ENCODE data around the gene SETD9. TPM values are rescaled to one million over a fixed set of nuclear protein-coding genes. Genes with fewer than 3 reads are reported as not detected.

Gene SETD9
- total and polyA plus RNA-seq, 3 experiments from 2014 or later: 8.8 to 15.0 (median 13.9) TPM

GRCh38 chr5:56941981-56942380 lies 32.6 kb downstream of the SETD9 start:
- H3K9me3 ChIP-seq (ENCODE audit: low read length): no peaks in the 10 kb centered on the region
- H3K4me1 Mint-ChIP-seq: peaks cover 9 to 12% (median 11%) of the 10 kb centered on the region in 3 donors
- no peak overlapping the region for H3K4me3 ChIP-seq (ENCODE audit: low read length)
- H3K27ac Mint-ChIP-seq: no peak overlapping the region
- H3K9me3 Mint-ChIP-seq: no peaks in the 10 kb centered on the region
- ChIA-PET POLR2A (no interaction called here), CTCF (interaction anchor here (1.0 kb wide), 1 partner anchor 9 kb away, joined by 5 read pairs; no protein-coding TSS in a partner anchor)
- H3K27me3 Mint-ChIP-seq: no peaks in the 10 kb centered on the region
- DNase-seq: no peak
- H3K36me3 Mint-ChIP-seq: peaks cover 6 to 83% (median 28%) of the 10 kb centered on the region in 3 donors
- peaks cover 32% of the 10 kb centered on the region for H3K36me3 ChIP-seq (ENCODE audit: insufficient read depth, low read length)
- H3K4me3 Mint-ChIP-seq: no peak overlapping the region
- H3K4me1 ChIP-seq (ENCODE audit: insufficient read depth, low read length): no peaks in the 10 kb centered on the region
- H3K27me3 ChIP-seq (ENCODE audit: insufficient read depth, low read length, poor library complexity, severe bottlenecking): no peaks in the 10 kb centered on the region
- H3K27ac ChIP-seq (ENCODE audit: low read depth, low read length): no peak overlapping the region

- Histone ChIP-seq H3K36me3 (ENCODE audit: insufficient read depth, low read length) (peaks cover 13% of the 10 kb centered on the region), H3K27me3 (ENCODE audit: insufficient read depth, low read length, poor library complexity, severe bottlenecking) (no peaks in the 10 kb centered on the region), H3K27ac (ENCODE audit: low read depth, low read length) (no peak overlapping the region), H3K9me3 (ENCODE audit: low read length) (no peaks in the 10 kb centered on the region), H3K4me3 (ENCODE audit: low read length) (no peak overlapping the region), H3K4me1 (ENCODE audit: insufficient read depth, low read length) (peaks cover 10% of the 10 kb centered on the region)
- no peaks in the 10 kb centered on the region for H3K27me3 Mint-ChIP-seq
- H3K4me3 Mint-ChIP-seq: no peak overlapping the region
- ChIA-PET CTCF (no interaction called here), POLR2A (no interaction called here)
- peaks cover 4 to 51% (median 22%) of the 10 kb centered on the region in 3 donors for H3K36me3 Mint-ChIP-seq
- H3K4me1 Mint-ChIP-seq: peaks cover 18 to 30% (median 24%) of the 10 kb centered on the region in 3 donors
- H3K27ac Mint-ChIP-seq: no peak overlapping the region
- no peaks in the 10 kb centered on the region for H3K9me3 Mint-ChIP-seq
- DNase-seq: no peak
Observed at GRCh38 chr5:56947052-56947451, 37.7 kb downstream of the SETD9 start.

- H3K36me3 Mint-ChIP-seq: peaks cover 0 to 23% (median 6%) of the 10 kb centered on the region in 3 donors
- Histone ChIP-seq H3K4me3 (ENCODE audit: low read length) (peak overlapping the region; percentile 74), H3K9me3 (ENCODE audit: low read length) (no peaks in the 10 kb centered on the region), H3K4me1 (ENCODE audit: insufficient read depth, low read length) (peaks cover 16% of the 10 kb centered on the region), H3K27me3 (ENCODE audit: insufficient read depth, low read length, poor library complexity, severe bottlenecking) (peaks cover 17% of the 10 kb centered on the region), H3K27ac (ENCODE audit: low read depth, low read length) (peak overlapping the region; percentile 28), H3K36me3 (ENCODE audit: insufficient read depth, low read length) (peaks cover 3% of the 10 kb centered on the region)
- peaks cover 23 to 35% (median 30%) of the 10 kb centered on the region in 3 donors for H3K4me1 Mint-ChIP-seq
- CTCF ChIA-PET: interaction anchor here (0.9 to 2.5 kb wide), 3 partner anchors 9 to 188 kb away, joined by 3 to 8 read pairs (median 5); no protein-coding TSS in a partner anchor
- H3K27ac Mint-ChIP-seq: peak overlapping the region; percentile 83 to 93 (median 92)
- peak overlapping the region; percentile 87 to 99 (median 95) for H3K4me3 Mint-ChIP-seq
- H3K27me3 Mint-ChIP-seq: peaks cover 14 to 24% of the 10 kb centered on the region in 2 donors
- peak; percentile 30 to 62 (median 38) for DNase-seq
- no peaks in the 10 kb centered on the region for H3K9me3 Mint-ChIP-seq
- POLR2A ChIA-PET: interaction anchor here (0.6 to 1.5 kb wide), 6 partner anchors 40 to 956 kb away, joined by 3 to 11 read pairs (median 5); partner anchors contain the start of genes GPBP1, IL6ST, MAP3K1 and SETD9
Observed at GRCh38 chr5:56950626-56951125, 41.3 kb downstream of the SETD9 start.

- Histone ChIP-seq H3K9me3 (ENCODE audit: low read length) (no peaks in the 10 kb centered on the region), H3K4me3 (ENCODE audit: low read length) (peak overlapping the region; percentile 74), H3K27ac (ENCODE audit: low read depth, low read length) (peak overlapping the region; percentile 28), H3K36me3 (ENCODE audit: insufficient read depth, low read length) (no peaks in the 10 kb centered on the region), H3K27me3 (ENCODE audit: insufficient read depth, low read length, poor library complexity, severe bottlenecking) (peaks cover 17% of the 10 kb centered on the region), H3K4me1 (ENCODE audit: insufficient read depth, low read length) (peaks cover 16% of the 10 kb centered on the region)
- H3K27ac Mint-ChIP-seq: peak overlapping the region; percentile 83 to 93 (median 92)
- H3K9me3 Mint-ChIP-seq: no peaks in the 10 kb centered on the region
- H3K4me1 Mint-ChIP-seq: peaks cover 20 to 29% (median 25%) of the 10 kb centered on the region in 3 donors
- H3K4me3 Mint-ChIP-seq: peak overlapping the region; percentile 87 to 99 (median 95)
- ChIA-PET CTCF (interaction anchor here (0.9 to 2.5 kb wide), 3 partner anchors 10 to 187 kb away, joined by 3 to 8 read pairs (median 5); no protein-coding TSS in a partner anchor), POLR2A (interaction anchor here (0.6 to 1.5 kb wide), 7 partner anchors 41 to 1774 kb away, joined by 3 to 11 read pairs (median 5); partner anchors contain the start of genes GPBP1, IL6ST, MAP3K1 and SETD9)
- peaks cover 14 to 27% of the 10 kb centered on the region in 2 donors for H3K27me3 Mint-ChIP-seq
- DNase-seq: peak in 4 of 5 donors; percentile 0 to 53 (median 6)
- H3K36me3 Mint-ChIP-seq: peaks cover 0 to 17% (median 0%) of the 10 kb centered on the region in 3 donors
Observed at GRCh38 chr5:56951126-56951945, 41.9 kb downstream of the SETD9 start.

GRCh38 chr5:56951946-56952691 lies 42.7 kb downstream of the SETD9 start, which contains the start of gene MIER3:
Gene MIER3 (minus strand): TSS chr5:56952123. CDS start chr5:56952102, 21 bp downstream.
- peaks cover 20 to 29% (median 25%) of the 10 kb centered on the region in 3 donors for H3K4me1 Mint-ChIP-seq

GRCh38 chr5:56954262-56954661 lies 44.9 kb downstream of the SETD9 start:
- Histone ChIP-seq H3K9me3 (ENCODE audit: low read length) (no peaks in the 10 kb centered on the region), H3K27me3 (ENCODE audit: insufficient read depth, low read length, poor library complexity, severe bottlenecking) (peaks cover 19% of the 10 kb centered on the region), H3K4me1 (ENCODE audit: insufficient read depth, low read length) (peaks cover 16% of the 10 kb centered on the region), H3K27ac (ENCODE audit: low read depth, low read length) (no peak overlapping the region), H3K4me3 (ENCODE audit: low read length) (no peak overlapping the region), H3K36me3 (ENCODE audit: insufficient read depth, low read length) (no peaks in the 10 kb centered on the region)
- ChIA-PET POLR2A (interaction anchor here (0.6 kb wide), 1 partner anchor 139 kb away, joined by 3 read pairs; no protein-coding TSS in a partner anchor), CTCF (interaction anchor here (1.4 kb wide), 1 partner anchor 10 kb away, joined by 4 read pairs; no protein-coding TSS in a partner anchor)
- H3K27me3 Mint-ChIP-seq: peaks cover 18 to 46% of the 10 kb centered on the region in 2 donors
- H3K4me1 Mint-ChIP-seq: peaks cover 17 to 24% (median 23%) of the 10 kb centered on the region in 3 donors
- H3K36me3 Mint-ChIP-seq: peaks cover 0 to 8% (median 0%) of the 10 kb centered on the region in 3 donors
- no peak overlapping the region for H3K27ac Mint-ChIP-seq
- DNase-seq: no peak
- no peaks in the 10 kb centered on the region for H3K9me3 Mint-ChIP-seq
- peak overlapping the region in 2 of 7 donors; percentile 18 to 83 for H3K4me3 Mint-ChIP-seq

More at GRCh38 chr5:56951946-56952691, 42.7 kb downstream of the SETD9 start, which contains the start of gene MIER3:
- H3K36me3 ChIP-seq (ENCODE audit: insufficient read depth, low read length): no peaks in the 10 kb centered on the region
- Mint-ChIP-seq H3K9me3 (no peaks in the 10 kb centered on the region), H3K27me3 (peaks cover 14 to 31% of the 10 kb centered on the region in 2 donors), H3K36me3 (peaks cover 0 to 15% (median 0%) of the 10 kb centered on the region in 3 donors), H3K27ac (peak within 1 kb of the TSS; percentile 83 to 93 (median 92)), H3K4me3 (peak within 1 kb of the TSS; percentile 88 to 99 (median 95))
- POLR2A ChIA-PET: no interaction called here
- peak; percentile 72 to 85 (median 75) for DNase-seq
- peaks cover 17% of the 10 kb centered on the region for H3K27me3 ChIP-seq (ENCODE audit: insufficient read depth, low read length, poor library complexity, severe bottlenecking)
- H3K4me3 ChIP-seq (ENCODE audit: low read length): peak within 1 kb of the TSS; percentile 74
- no peaks in the 10 kb centered on the region for H3K9me3 ChIP-seq (ENCODE audit: low read length)
- CTCF ChIA-PET: no interaction called here
- peaks cover 16% of the 10 kb centered on the region for H3K4me1 ChIP-seq (ENCODE audit: insufficient read depth, low read length)
- H3K27ac ChIP-seq (ENCODE audit: low read depth, low read length): peak within 1 kb of the TSS; percentile 28

- Mint-ChIP-seq H3K4me3 (no peak overlapping the region), H3K36me3 (no peaks in the 10 kb centered on the region), H3K27me3 (peaks cover 22 to 69% of the 10 kb centered on the region in 2 donors), H3K27ac (no peak overlapping the region), H3K4me1 (no peaks in the 10 kb centered on the region), H3K9me3 (no peaks in the 10 kb centered on the region)
- ChIA-PET POLR2A (no interaction called here), CTCF (no interaction called here)
- Histone ChIP-seq H3K27me3 (ENCODE audit: insufficient read depth, low read length, poor library complexity, severe bottlenecking) (peaks cover 14% of the 10 kb centered on the region), H3K9me3 (ENCODE audit: low read length) (no peaks in the 10 kb centered on the region), H3K36me3 (ENCODE audit: insufficient read depth, low read length) (no peaks in the 10 kb centered on the region), H3K4me3 (ENCODE audit: low read length) (no peak overlapping the region), H3K27ac (ENCODE audit: low read depth, low read length) (no peak overlapping the region), H3K4me1 (ENCODE audit: insufficient read depth, low read length) (no peaks in the 10 kb centered on the region)
- DNase-seq: no peak
Observed at GRCh38 chr5:56958595-56958994, 49.2 kb downstream of the SETD9 start.
